ENCODE results near the gene CWC22. TPM values are rescaled to one million over a fixed set of nuclear protein-coding genes. Genes with fewer than 3 reads are reported as not detected.
A peak's percentile ranks its signal among the peaks of the same experiment; 100 is the strongest.
"Not testable (repeated sequence)": the region's sequence is repeated elsewhere in the genome, so short reads cannot be mapped to it uniquely, and the experiment has no call there.

The CWC22 gene
- polyA plus RNA-seq, 1 donor = 27.3 TPM

GRCh38 chr2:180033993-180034894, 27.1 kb upstream of the CWC22 start:
- Histone ChIP-seq H3K4me1 (ENCODE audit: control insufficient read depth, insufficient read depth, low read length) (no peaks in the 10 kb centered on the region), H3K27me3 (ENCODE audit: control insufficient read depth, insufficient read depth, low read length) (no peaks in the 10 kb centered on the region), H3K4me3 (ENCODE audit: low read length) (no peak overlapping the region), H3K27ac (ENCODE audit: low read length) (no peak overlapping the region), H3K36me3 (ENCODE audit: control insufficient read depth, insufficient read depth, low read length) (no peaks in the 10 kb centered on the region), H3K9me3 (ENCODE audit: control insufficient read depth, low read depth, low read length) (no peaks in the 10 kb centered on the region)
- 83% methylated on average over 1 of the region's 5 CpGs for WGBS (ENCODE audit: insufficient coverage, low lambda C conversion rate)
- DNase-seq = peak in 1 of 2 donors; percentile 2

- H3K27me3 ChIP-seq (ENCODE audit: control insufficient read depth, insufficient read depth, low read length) = no peaks in the 10 kb centered on the region
- no peaks in the 10 kb centered on the region for H3K9me3 ChIP-seq (ENCODE audit: control insufficient read depth, low read depth, low read length)
- H3K4me3 ChIP-seq (ENCODE audit: low read length) = no peak overlapping the region
- no peak overlapping the region for H3K27ac ChIP-seq (ENCODE audit: low read length)
- H3K4me1 ChIP-seq (ENCODE audit: control insufficient read depth, insufficient read depth, low read length) = no peaks in the 10 kb centered on the region
- no peaks in the 10 kb centered on the region for H3K36me3 ChIP-seq (ENCODE audit: control insufficient read depth, insufficient read depth, low read length)
- DNase-seq = no peak
- WGBS (ENCODE audit: insufficient coverage, low lambda C conversion rate) = no CpG with 5 or more reads among the region's 1 CpG
These were observed 22.5 kb upstream of the CWC22 start for GRCh38 chr2:180029575-180029974.

- Histone ChIP-seq H3K9me3 (ENCODE audit: control insufficient read depth, low read depth, low read length) (no peaks in the 10 kb centered on the region), H3K27ac (ENCODE audit: low read length) (no peak overlapping the region), H3K27me3 (ENCODE audit: control insufficient read depth, insufficient read depth, low read length) (no peaks in the 10 kb centered on the region), H3K4me1 (ENCODE audit: control insufficient read depth, insufficient read depth, low read length) (no peaks in the 10 kb centered on the region), H3K4me3 (ENCODE audit: low read length) (no peak overlapping the region), H3K36me3 (ENCODE audit: control insufficient read depth, insufficient read depth, low read length) (no peaks in the 10 kb centered on the region)
- no peak for DNase-seq
- 50% methylated on average over 1 of the region's 23 CpGs for WGBS (ENCODE audit: insufficient coverage, low lambda C conversion rate)
These were observed 14.8 kb upstream of the CWC22 start for GRCh38 chr2:180021850-180022249.

GRCh38 chr2:180017784-180018183, 10.7 kb upstream of the CWC22 start:
- DNase-seq = no peak
- Histone ChIP-seq H3K4me3 (ENCODE audit: low read length) (no peak overlapping the region), H3K9me3 (ENCODE audit: control insufficient read depth, low read depth, low read length) (no peaks in the 10 kb centered on the region), H3K4me1 (ENCODE audit: control insufficient read depth, insufficient read depth, low read length) (no peaks in the 10 kb centered on the region), H3K36me3 (ENCODE audit: control insufficient read depth, insufficient read depth, low read length) (no peaks in the 10 kb centered on the region), H3K27ac (ENCODE audit: low read length) (no peak overlapping the region), H3K27me3 (ENCODE audit: control insufficient read depth, insufficient read depth, low read length) (peaks cover 2% of the 10 kb centered on the region)
- WGBS (ENCODE audit: insufficient coverage, low lambda C conversion rate) = 85% methylated on average over 2 of the region's 4 CpGs

- no peak overlapping the region for H3K27ac ChIP-seq (ENCODE audit: low read length)
- H3K9me3 ChIP-seq (ENCODE audit: control insufficient read depth, low read depth, low read length) = no peaks in the 10 kb centered on the region
- no peaks in the 10 kb centered on the region for H3K36me3 ChIP-seq (ENCODE audit: control insufficient read depth, insufficient read depth, low read length)
- H3K27me3 ChIP-seq (ENCODE audit: control insufficient read depth, insufficient read depth, low read length) = peaks cover 2% of the 10 kb centered on the region
- no peak for DNase-seq
- WGBS (ENCODE audit: insufficient coverage, low lambda C conversion rate) = no CpG with 5 or more reads among the region's 2 CpGs
- H3K4me1 ChIP-seq (ENCODE audit: control insufficient read depth, insufficient read depth, low read length) = no peaks in the 10 kb centered on the region
- H3K4me3 ChIP-seq (ENCODE audit: low read length) = no peak overlapping the region
These were observed 9.8 kb upstream of the CWC22 start for GRCh38 chr2:180016937-180017336.

GRCh38 chr2:180015951-180016709, 9.0 kb upstream of the CWC22 start:
- 40% methylated on average over 1 of the region's 5 CpGs for WGBS (ENCODE audit: insufficient coverage, low lambda C conversion rate)
- peaks cover 2% of the 10 kb centered on the region for H3K27me3 ChIP-seq (ENCODE audit: control insufficient read depth, insufficient read depth, low read length)

GRCh38 chr2:180012523-180012922, 5.4 kb upstream of the CWC22 start:
- Histone ChIP-seq H3K36me3 (ENCODE audit: control insufficient read depth, insufficient read depth, low read length) (no peaks in the 10 kb centered on the region), H3K4me1 (ENCODE audit: control insufficient read depth, insufficient read depth, low read length) (no peaks in the 10 kb centered on the region), H3K27me3 (ENCODE audit: control insufficient read depth, insufficient read depth, low read length) (peaks cover 2% of the 10 kb centered on the region), H3K4me3 (ENCODE audit: low read length) (no peak overlapping the region), H3K27ac (ENCODE audit: low read length) (no peak overlapping the region), H3K9me3 (ENCODE audit: control insufficient read depth, low read depth, low read length) (no peaks in the 10 kb centered on the region)
- peak in 1 of 2 donors; percentile 3 for DNase-seq
- WGBS (ENCODE audit: insufficient coverage, low lambda C conversion rate) = no CpG with 5 or more reads among the region's 4 CpGs

More at GRCh38 chr2:180015951-180016709, 9.0 kb upstream of the CWC22 start:
- no peak for DNase-seq
- Histone ChIP-seq H3K36me3 (ENCODE audit: control insufficient read depth, insufficient read depth, low read length) (no peaks in the 10 kb centered on the region), H3K9me3 (ENCODE audit: control insufficient read depth, low read depth, low read length) (no peaks in the 10 kb centered on the region), H3K27ac (ENCODE audit: low read length) (no peak overlapping the region), H3K4me3 (ENCODE audit: low read length) (no peak overlapping the region), H3K4me1 (ENCODE audit: control insufficient read depth, insufficient read depth, low read length) (no peaks in the 10 kb centered on the region)

- no peaks in the 10 kb centered on the region for H3K9me3 ChIP-seq (ENCODE audit: control insufficient read depth, low read depth, low read length)
- DNase-seq = no peak
- whole genome bisulfite sequencing (ENCODE audit: insufficient coverage, low lambda C conversion rate) = no CpG with 5 or more reads among the region's 2 CpGs
- H3K4me3 ChIP-seq (ENCODE audit: low read length) = no peak overlapping the region
- H3K27me3 ChIP-seq (ENCODE audit: control insufficient read depth, insufficient read depth, low read length) = no peaks in the 10 kb centered on the region
- no peaks in the 10 kb centered on the region for H3K36me3 ChIP-seq (ENCODE audit: control insufficient read depth, insufficient read depth, low read length)
- no peak overlapping the region for H3K27ac ChIP-seq (ENCODE audit: low read length)
- H3K4me1 ChIP-seq (ENCODE audit: control insufficient read depth, insufficient read depth, low read length) = peaks cover 2% of the 10 kb centered on the region
These were observed 3.6 kb upstream of the CWC22 start for GRCh38 chr2:180010701-180011100.

- peaks cover 3% of the 10 kb centered on the region for H3K4me1 ChIP-seq (ENCODE audit: control insufficient read depth, insufficient read depth, low read length)
- H3K27ac ChIP-seq (ENCODE audit: low read length) = peak overlapping the region; percentile 76
- H3K4me3 ChIP-seq (ENCODE audit: low read length) = peak overlapping the region; percentile 89
- 8% methylated on average over 4 of the region's 7 CpGs for WGBS (ENCODE audit: insufficient coverage, low lambda C conversion rate)
- no peaks in the 10 kb centered on the region for H3K27me3 ChIP-seq (ENCODE audit: control insufficient read depth, insufficient read depth, low read length)
- H3K36me3 ChIP-seq (ENCODE audit: control insufficient read depth, insufficient read depth, low read length) = no peaks in the 10 kb centered on the region
- no peaks in the 10 kb centered on the region for H3K9me3 ChIP-seq (ENCODE audit: control insufficient read depth, low read depth, low read length)
- no peak for DNase-seq
These were observed 866 bp downstream of the CWC22 start for GRCh38 chr2:180006231-180006630.

- DNase-seq; H3K4me1 ChIP-seq (ENCODE audit: control insufficient read depth, insufficient read depth, low read length): not testable (repeated sequence)
- WGBS (ENCODE audit: insufficient coverage, low lambda C conversion rate) = no CpG with 5 or more reads among the region's 7 CpGs
These were observed 1.6 kb downstream of the CWC22 start for GRCh38 chr2:180005465-180005864.

More at GRCh38 chr2:180005465-180005864, 1.6 kb downstream of the CWC22 start:
- H3K36me3 ChIP-seq (ENCODE audit: control insufficient read depth, insufficient read depth, low read length); H3K27me3 ChIP-seq (ENCODE audit: control insufficient read depth, insufficient read depth, low read length); H3K27ac ChIP-seq (ENCODE audit: low read length); H3K4me3 ChIP-seq (ENCODE audit: low read length); H3K9me3 ChIP-seq (ENCODE audit: control insufficient read depth, low read depth, low read length): not testable (repeated sequence)
